Erythroblast (primary cell): ENCODE measurements around the gene HSPB9.

ENCODE experiments used
- GATA1 ChIP-seq: IDR thresholded peaks from 2 replicates; pipeline ENCODE4 v1.6.1; 2011; ENCODE audit warnings: low read depth, mild to moderate bottlenecking, control low read depth, low read length, moderate library complexity
- POLR2A ChIP-seq: IDR thresholded peaks from 2 replicates; pipeline ENCODE4 v1.6.1; 2011; ENCODE audit warnings: mild to moderate bottlenecking, low read length

DNA sequence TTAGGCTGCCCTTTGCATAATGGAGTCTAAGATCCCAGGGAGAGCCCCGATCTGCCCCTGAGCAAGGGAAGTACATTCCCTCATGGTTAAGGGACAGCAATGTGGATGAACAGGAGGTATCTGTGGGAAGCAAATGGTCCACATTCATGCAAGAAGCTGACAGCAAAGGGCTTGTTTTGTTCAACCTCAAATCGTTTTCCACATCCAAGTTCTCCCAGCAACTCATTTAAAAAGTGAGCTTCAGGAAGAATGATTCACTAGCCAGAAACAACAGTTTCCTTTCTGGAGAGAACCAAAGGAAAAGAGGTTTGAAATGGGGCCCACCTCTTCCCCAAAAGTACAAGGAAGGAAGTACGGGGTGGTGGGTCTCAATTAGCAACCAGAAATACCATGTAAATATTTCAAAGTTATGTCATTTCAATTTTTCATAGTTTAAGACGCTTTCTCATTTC is 9.4 kb downstream of the HSPB9 start:
- TF ChIP-seq POLR2A (no peak), GATA1 (no peak)
